Measurements from ENCODE around the gene RRP12.

GRCh38 chr10:97353945-97354344 is 47.2 kb downstream of the RRP12 start:
- no peak for TF ChIP-seq CTCF (IDR thresholded peaks at IDR 0.05)
- TF ChIP-seq POLR2A (IDR thresholded peaks at IDR 0.05): no peak
- TF ChIP-seq POLR2AphosphoS5 (IDR thresholded peaks at IDR 0.05): no peak
